ENCODE results near the gene RNASET2. TPM values are rescaled to one million over a fixed set of nuclear protein-coding genes. Genes with fewer than 3 reads are reported as not detected.

RNASET2 gene
- polyA plus RNA-seq, 2 of the 4 experiments (the other 2 are of a cell fraction), result 9.3 to 11.2 TPM

DNA sequence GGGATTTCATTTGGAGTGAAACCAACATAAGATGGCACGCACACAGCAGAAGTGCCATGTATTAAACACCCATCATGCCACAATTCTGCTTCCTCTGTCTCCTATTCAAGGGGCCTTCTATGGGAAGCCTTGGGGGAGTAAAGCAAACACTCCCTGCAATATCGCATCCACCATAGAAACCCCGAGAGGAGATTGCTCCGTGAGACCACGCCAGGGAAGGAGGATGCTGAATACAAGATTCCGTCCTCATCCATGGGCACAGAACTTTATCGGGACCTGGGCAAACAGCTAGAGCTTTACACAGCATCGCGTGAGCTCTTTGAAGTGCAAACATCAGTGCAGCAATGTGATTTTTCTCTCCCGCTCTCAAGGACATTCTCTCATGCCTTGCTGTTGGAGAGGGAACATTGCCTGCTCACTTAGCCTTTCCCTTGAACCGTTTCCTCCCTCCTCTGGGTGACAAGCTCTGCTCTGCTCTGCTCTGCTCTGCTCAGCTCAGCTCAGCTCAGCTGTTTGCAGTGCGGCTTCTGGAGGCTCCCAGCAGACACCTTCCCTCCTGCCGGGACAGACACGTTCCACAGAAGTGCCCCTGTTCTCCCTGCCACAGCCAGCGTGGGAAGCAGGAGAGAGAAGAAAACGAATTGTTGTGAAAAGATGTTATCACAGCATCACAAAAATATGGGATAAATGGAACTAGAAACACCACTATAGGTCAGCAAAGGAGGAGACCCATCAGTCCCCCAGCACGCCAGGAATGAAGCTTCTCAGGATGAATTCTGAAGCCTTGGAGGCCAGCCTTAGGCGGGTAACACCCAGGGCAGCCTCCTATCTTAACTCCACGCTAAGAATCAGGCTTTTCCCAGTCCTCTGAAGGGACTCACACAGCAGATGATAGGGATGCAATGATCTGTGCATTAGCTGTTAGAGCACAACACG lies 48.2 kb downstream of the RNASET2 start:
- 53% methylated on average over 17 of the region's 20 CpGs for WGBS (ENCODE audit: missing lambda C conversion rate)
- Histone ChIP-seq H3K4me1 (no peaks in the 10 kb centered on the region), H3K9me3 (no peaks in the 10 kb centered on the region), H3K4me3 (no peak overlapping the region), H3K27ac (no peak overlapping the region), H3K4me2 (no peak overlapping the region)
- CTCF ChIA-PET, result interaction anchor here (1.6 kb wide), 1 partner anchor 81 kb away, joined by 4 read pairs; no protein-coding TSS in a partner anchor
- FAIRE-seq, result no peak
- no peak for TF ChIP-seq ZC3H11A (IDR thresholded peaks at IDR 0.05)
- TF ChIP-seq RNF2 (IDR thresholded peaks at IDR 0.05; ENCODE audit: borderline replicate concordance, low read depth), result no peak
- no peak for TF ChIP-seq HOXA7 (CRISPR knock-in tag; IDR thresholded peaks at IDR 0.05)
- no peak for TF ChIP-seq ZFP36 (IDR thresholded peaks at IDR 0.05; ENCODE audit: borderline replicate concordance, partially characterized antibody)
- no peak for TF ChIP-seq HMGXB4 (CRISPR knock-in tag; IDR thresholded peaks at IDR 0.05; ENCODE audit: borderline replicate concordance)
- no peak for TF ChIP-seq CEBPB (IDR thresholded peaks at IDR 0.05)
- TF ChIP-seq HDAC2 (IDR thresholded peaks at IDR 0.05), result no peak
- TF ChIP-seq HES2 (IDR thresholded peaks at IDR 0.05), result no peak
- TF ChIP-seq EHF (CRISPR knock-in tag; IDR thresholded peaks at IDR 0.05), result no peak
- TF ChIP-seq, protein P1, sequence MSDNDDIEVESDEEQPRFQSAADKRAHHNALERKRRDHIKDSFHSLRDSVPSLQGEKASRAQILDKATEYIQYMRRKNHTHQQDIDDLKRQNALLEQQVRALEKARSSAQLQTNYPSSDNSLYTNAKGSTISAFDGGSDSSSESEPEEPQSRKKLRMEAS (IDR thresholded peaks at IDR 0.05), result no peak
- no peak for TF ChIP-seq ZNF302 (CRISPR knock-in tag; IDR thresholded peaks at IDR 0.05)
- TF ChIP-seq JUNB (IDR thresholded peaks at IDR 0.05), result no peak
- TF ChIP-seq PHF8 (IDR thresholded peaks at IDR 0.05; ENCODE audit: borderline replicate concordance, low read depth), result no peak
- no peak for TF ChIP-seq CHD2 (IDR thresholded peaks at IDR 0.05; ENCODE audit: low read length, partially characterized antibody)
- no peak for TF ChIP-seq MYC (IDR thresholded peaks at IDR 0.05; ENCODE audit: borderline replicate concordance, low read length)
- TF ChIP-seq POLR2A (IDR thresholded peaks at IDR 0.05; ENCODE audit: low read length), result no peak
- no peak for TF ChIP-seq BCL3 (IDR thresholded peaks at IDR 0.05)
- POLR2A ChIA-PET, result no interaction called here
- no peak for DNase-seq (ENCODE audit: low read depth in 1 of 2, low spot score in 1 of 2)
- no peak for ATAC-seq

DNA sequence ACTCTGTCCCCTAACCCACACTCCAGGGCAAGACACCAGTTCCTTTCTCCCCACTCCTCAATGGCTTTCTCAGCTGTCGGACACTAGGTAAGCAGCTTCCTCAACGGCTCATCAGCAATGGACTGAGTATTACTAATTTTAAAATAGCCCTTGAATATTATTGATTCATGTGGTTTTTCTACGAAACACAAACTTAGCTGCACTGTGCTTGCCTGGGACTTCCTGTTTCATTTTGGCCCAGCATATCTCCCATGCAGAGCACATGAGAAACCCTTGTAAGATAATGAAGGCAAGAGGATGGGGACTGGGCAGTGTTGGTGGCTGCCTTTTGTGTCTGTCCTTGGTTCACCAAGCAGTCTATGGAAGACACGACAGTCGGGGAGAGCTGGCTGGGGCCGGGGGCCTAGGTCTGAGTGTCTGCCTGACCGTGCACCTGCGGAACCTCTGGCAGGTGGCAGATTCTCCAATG lies 48.9 kb downstream of the RNASET2 start:
- ChIA-PET POLR2A (no interaction called here), CTCF (no interaction called here)
- no peak for FAIRE-seq
- Histone ChIP-seq H3K4me3 (no peak overlapping the region), H3K4me2 (no peak overlapping the region), H3K9me3 (no peaks in the 10 kb centered on the region), H3K4me1 (no peaks in the 10 kb centered on the region), H3K27ac (no peak overlapping the region)
- DNase-seq (ENCODE audit: low read depth in 1 of 2, low spot score in 1 of 2), result no peak
- WGBS (ENCODE audit: missing lambda C conversion rate), result 60% methylated on average over 7 of the region's 8 CpGs
- ATAC-seq, result no peak
- no peak for TF ChIP-seq E2F6 (IDR thresholded peaks at IDR 0.05; ENCODE audit: borderline replicate concordance, low read depth)
- no peak for TF ChIP-seq CBX2 (IDR thresholded peaks at IDR 0.05; ENCODE audit: borderline replicate concordance, low read depth)
- TF ChIP-seq PHF8 (IDR thresholded peaks at IDR 0.05; ENCODE audit: borderline replicate concordance, low read depth), result no peak
- TF ChIP-seq JUNB (IDR thresholded peaks at IDR 0.05), result no peak
- no peak for TF ChIP-seq BCL3 (IDR thresholded peaks at IDR 0.05)
- TF ChIP-seq ESRRA (IDR thresholded peaks at IDR 0.05; ENCODE audit: borderline replicate concordance, low read length), result no peak
- no peak for TF ChIP-seq FOXS1 (CRISPR knock-in tag; IDR thresholded peaks at IDR 0.05)
- no peak for TF ChIP-seq CEBPB (IDR thresholded peaks at IDR 0.05)
- no peak for TF ChIP-seq EP300 (IDR thresholded peaks at IDR 0.05)

Data from A549 (cell line).